CMK (cell line): ENCODE results near the gene PGM1.
A peak's percentile ranks its signal among the peaks of the same experiment; 100 is the strongest.

Source experiments
- DNase-seq: peaks from one replicate; pipeline ENCODE4 v3.0.0-alpha.2; 2010; ENCODE audit warnings: low read depth

PGM1 gene

GRCh38 chr1:63601061-63601460 lies 7.8 kb downstream of the PGM1 start:
- DNase-seq = no peak

DNA sequence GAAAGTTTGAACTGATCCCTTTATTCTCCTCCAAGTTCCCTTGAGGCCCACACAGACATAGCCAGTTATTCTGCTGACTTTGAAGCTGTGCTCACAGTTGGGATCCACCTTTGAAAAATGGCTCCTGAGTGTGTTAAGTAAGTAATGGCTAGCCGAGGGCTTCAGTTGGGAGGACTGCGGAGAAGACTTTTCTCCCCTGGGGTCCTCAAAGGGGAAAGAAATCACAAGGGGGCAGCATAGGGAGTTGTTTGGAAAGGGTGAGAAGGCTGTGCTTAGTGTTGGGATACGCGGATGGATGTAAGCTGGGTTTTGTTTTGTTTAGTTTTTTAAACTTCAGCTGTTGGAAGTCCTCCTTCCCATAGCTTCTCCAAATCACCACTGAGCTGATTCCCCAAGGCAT lies 8.3 kb downstream of the PGM1 start:
- DNase-seq = no peak

DNA sequence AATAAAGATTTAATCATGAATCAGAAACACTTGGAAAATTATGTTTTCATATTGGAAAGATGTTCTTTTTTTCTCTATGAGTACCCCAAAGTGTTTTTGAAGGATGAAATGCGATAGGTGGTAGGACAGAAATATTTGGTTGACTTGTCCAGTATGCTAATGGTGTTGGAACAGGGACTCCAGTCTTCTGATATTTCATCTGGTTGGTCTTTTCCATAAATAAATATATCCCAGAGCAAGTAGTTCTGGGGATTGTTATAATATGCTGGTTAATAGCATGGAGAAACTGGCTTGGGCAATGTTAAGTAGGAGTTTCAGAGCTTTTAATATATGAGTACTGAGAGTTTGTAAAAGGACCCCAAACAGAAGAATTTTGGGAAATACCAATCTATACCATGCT lies 8.7 kb downstream of the PGM1 start:
- no peak for DNase-seq

DNA sequence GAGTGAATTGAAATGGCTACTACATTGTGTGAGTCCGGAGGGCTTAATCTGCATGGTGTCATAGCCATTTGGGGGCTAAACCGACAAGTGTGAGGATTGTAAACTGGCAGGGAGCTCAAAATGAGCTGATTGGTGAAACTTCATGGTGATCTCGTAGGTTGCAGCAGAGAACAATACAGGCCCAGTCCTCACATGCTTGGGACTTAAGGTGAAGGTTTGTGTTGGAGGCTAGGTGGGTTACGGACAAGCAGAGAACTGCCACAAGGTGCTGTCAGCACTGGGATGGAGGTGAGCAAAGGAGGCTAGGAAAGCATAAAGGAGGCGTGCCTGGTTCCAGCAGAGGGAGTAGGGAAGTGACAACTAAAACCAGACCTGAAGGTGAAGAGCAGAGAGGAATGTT lies 9.4 kb downstream of the PGM1 start:
- DNase-seq = no peak

DNA sequence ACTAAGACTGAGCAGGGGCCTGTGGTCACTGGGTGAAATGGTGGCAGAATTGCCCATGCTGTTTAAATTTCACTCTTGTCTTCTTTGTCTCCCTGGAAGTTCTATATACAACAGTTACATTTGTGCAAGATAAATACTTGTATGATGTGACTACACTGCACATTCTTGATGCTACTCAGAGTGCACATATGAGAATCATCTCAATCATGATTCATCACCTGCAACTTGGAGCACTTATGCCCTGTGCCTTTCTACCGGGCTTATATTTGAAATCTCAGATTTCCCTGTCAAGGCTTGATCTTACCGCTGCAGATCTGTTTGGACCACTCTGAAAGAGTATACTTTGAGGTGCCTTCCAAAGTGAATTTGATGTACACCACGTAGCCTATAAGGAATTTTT lies 10.6 kb downstream of the PGM1 start:
- no peak for DNase-seq

- DNase-seq = no peak
Measured at GRCh38 chr1:63607322-63607721, 14.1 kb downstream of the PGM1 start.

DNA sequence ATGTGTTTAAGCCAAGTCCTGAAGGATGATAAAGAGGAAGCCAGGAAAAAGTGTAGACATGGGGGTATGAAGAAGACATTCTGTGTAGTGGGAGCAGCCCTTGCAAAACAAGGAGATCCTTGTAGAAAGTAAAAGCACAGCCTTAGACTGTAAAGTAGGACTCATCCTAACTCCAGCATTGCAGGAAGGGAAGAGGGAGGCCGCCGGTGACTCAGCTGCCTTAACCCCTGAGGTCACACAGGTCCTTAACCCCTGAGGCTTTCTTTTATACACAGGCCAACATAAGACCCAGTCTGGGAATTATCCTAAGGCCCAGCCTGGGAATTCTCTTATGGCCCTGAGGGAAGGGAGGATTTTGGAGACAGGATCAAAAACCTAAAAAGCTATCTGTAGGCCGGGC lies 18.0 kb downstream of the PGM1 start:
- no peak for DNase-seq

DNA sequence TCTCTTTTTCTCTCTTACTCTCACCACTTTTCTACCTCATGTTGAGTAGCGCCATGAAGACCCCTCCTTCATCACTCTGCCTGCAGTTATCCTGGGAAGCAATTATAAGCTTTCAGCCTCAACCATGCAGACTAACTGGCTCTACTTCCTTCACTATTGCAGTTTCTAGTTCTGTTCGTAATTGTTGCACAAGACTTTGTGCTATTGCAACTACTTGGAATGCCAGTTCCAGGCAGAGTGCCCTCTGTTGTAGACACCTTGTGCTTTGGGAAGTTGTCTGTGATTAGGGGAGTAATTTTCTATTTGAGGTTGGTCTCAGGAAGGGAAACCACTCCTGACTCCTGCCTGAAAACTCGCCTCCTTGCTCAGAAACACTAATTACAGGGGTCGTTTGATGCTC lies 19.4 kb downstream of the PGM1 start:
- DNase-seq = no peak

- DNase-seq = no peak
Measured at GRCh38 chr1:63612971-63613370, 19.8 kb downstream of the PGM1 start.

- peak; percentile 26 for DNase-seq
Measured at GRCh38 chr1:63615768-63616420, 22.7 kb downstream of the PGM1 start.

GRCh38 chr1:63617450-63617849 lies 24.2 kb downstream of the PGM1 start:
- DNase-seq = no peak

GRCh38 chr1:63618011-63618410 lies 24.8 kb downstream of the PGM1 start:
- no peak for DNase-seq

GRCh38 chr1:63619558-63619957 lies 26.3 kb downstream of the PGM1 start:
- DNase-seq = no peak

GRCh38 chr1:63620671-63621070 lies 27.5 kb downstream of the PGM1 start:
- DNase-seq = no peak

DNA sequence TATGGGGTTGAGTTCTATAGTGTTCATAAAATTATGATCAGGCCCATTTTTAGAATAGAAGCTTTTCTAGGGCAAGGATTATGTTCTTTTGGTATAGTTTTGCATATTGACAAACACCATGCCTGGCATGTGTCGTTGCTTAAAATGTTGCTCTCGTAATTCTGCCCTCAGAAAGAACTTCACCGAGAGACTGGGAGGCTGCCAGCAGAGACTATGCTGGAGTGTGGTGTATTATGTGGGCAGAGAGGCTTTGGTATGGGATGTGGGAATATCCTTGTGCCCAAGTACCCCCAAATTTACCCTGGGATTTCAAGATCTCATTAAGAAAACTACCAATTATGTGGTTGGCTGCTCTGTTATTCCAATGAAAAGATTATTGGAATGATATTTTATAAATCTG lies 27.9 kb downstream of the PGM1 start:
- DNase-seq = no peak

DNA sequence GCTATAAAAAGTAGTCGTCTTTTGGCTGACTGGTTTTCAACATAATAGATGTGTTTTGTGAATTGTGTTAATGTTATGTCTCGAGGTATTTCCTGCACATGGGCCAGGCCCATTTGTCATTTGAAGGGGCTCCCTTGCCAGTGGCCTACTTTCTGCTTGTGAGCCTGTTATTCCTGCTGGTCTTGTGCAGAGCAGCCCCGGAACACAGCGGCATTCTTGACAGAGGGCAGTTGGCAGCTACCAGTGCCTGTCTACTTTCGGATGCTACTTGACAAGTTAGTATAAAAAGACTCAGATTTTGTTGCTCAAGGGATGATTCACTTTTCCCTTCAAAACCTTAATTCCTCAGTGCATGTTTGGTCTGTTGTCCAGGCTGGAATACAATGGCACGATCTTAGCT lies 28.5 kb downstream of the PGM1 start:
- DNase-seq = no peak

DNA sequence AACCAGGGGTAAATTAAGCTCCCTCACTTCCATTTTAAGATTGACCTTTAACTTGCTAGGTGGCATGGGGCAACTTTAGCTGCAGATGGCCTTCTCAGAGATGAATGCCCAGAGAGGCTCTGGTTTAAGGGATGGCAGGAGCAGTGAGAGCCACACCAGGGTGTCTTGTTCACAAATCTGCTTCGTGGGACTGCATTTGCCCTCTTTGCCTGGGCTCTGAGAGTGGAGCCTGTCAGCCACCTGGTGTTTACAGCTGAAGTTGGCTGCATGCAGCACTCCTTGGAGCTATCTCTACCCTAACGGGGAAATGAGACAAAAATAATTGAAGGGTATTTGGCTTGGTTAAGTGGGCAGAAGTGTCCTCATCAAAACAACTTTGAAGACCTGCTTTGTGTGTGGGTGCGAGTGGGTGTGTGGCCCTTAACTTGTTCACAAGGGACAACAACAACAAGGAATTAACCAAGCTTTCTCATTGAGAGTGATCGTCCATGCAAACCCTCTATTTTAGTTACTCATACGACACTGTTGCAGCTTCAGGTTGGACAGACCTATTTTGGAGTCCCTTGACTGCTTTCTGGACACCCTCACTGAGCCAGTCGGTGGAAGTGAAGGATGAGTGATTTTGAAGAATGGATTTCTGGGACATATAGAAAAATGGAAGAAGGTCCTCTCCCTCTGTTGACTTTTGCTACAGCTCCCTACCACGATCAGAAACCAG lies 29.8 kb downstream of the PGM1 start:
- no peak for DNase-seq

DNA sequence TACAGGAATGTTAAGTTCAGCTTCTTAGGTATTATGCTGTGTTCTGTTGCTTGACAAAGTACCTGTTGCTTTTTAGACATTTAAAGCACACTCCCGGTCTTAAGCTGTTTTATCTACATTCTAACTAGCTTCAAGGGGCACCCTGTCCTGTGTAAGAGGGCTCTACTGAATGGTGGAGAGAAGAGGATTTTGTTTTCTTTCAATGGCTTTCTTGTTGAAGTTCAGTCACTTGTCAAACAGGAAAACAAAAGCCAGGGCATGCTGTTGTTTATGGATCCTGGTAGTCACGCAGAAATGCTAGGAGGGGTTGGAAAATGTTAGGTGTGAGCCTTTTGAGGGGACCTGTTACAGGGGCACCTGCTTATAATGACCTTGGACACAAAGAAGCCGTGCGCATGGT lies 30.7 kb downstream of the PGM1 start:
- no peak for DNase-seq

- DNase-seq = no peak
Measured at GRCh38 chr1:63624911-63625310, 31.7 kb downstream of the PGM1 start.

DNA sequence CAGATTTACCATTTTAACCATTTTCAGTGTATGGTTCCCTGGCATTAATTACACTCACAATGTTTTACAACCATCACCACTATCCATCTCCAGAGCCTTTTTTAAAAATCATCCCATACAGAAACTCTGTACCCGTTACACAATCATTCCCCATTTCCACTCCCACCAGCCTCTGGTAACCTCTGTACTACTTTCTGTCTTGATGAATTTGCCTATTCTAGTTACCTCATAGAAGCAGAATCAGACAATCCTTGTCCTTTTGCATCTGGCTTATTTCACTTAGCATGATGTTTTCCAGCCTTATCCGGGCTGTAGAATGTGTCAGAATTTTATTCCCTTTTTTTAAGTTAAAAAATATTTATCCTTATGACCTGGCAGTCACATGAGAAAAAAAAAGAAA lies 33.0 kb downstream of the PGM1 start:
- DNase-seq = no peak

DNA sequence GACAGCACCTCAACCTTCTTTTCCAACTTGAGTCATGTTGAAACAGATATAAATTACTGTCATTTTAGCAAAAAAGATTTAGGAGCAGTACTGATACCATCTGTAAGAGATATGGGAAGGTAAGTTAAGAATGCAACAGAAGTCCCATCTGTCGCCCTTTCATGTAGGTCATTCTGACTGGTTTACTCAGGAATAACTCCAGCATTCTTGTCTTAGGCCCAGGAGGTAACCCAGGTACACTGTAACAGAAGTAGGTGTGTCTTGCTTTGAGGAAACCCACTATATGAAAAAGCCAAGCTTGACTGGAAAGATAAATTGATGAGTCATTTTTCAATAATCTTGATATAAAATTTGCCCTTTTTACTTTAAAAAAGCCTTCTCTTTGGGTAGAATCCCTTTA lies 35.4 kb downstream of the PGM1 start:
- DNase-seq = no peak

GRCh38 chr1:63630238-63630637 lies 37.0 kb downstream of the PGM1 start:
- no peak for DNase-seq

- no peak for DNase-seq
Measured at GRCh38 chr1:63630666-63631065, 37.5 kb downstream of the PGM1 start.

DNA sequence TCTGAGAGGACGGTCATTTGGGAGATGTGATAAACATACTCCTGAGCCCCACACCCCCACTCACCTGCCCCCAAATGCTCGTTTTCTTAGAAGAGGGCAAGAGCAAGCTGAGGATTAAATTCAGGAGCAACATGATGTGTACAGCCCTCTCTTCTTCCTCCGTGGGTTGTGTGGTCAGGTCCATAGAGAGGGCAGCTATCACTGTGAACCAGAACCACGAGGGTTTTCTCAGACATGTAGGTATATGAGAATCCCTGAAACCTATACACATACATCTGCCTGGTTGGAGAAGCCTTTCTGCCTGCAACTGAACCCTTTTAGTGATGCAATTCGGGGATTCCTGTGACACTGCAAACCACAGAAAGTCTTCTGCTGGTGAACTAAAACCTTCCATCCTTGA lies 38.9 kb downstream of the PGM1 start:
- DNase-seq = no peak
